KMS-11 (cell line): Measurements from ENCODE around the gene CBR4.
"Not testable (repeated sequence)": the region's sequence is repeated elsewhere in the genome, so short reads cannot be mapped to it uniquely, and the experiment has no call there.

Source experiments
- H2AFZ ChIP-seq: fragments of 200-600 bp; sonication (generic); 2 replicates; pipeline ENCODE4 v1.6.1; 2016; ENCODE audit warnings: antibody characterized with exemption, mixed run types, low read depth
- H3K27ac ChIP-seq: fragments of 200-600 bp; sonication (generic); 2 replicates; pipeline ENCODE4 v1.6.1; 2016; ENCODE audit warnings: mild to moderate bottlenecking, mixed run types
- H3K27me3 ChIP-seq: fragments of 200-600 bp; sonication (generic); 2 replicates; pipeline ENCODE4 v1.6.1; 2017; ENCODE audit warnings: mild to moderate bottlenecking, low read depth, mixed run types, moderate library complexity; ENCODE audit not compliant: insufficient read depth
- H3K36me3 ChIP-seq: fragments of 200-600 bp; sonication (generic); 2 replicates; pipeline ENCODE4 v1.6.1; 2017; ENCODE audit warnings: mild to moderate bottlenecking, mixed run types; ENCODE audit not compliant: insufficient read depth
- H3K4me1 ChIP-seq: fragments of 200-600 bp; sonication (generic); 2 replicates; pipeline ENCODE4 v1.6.1; 2016; ENCODE audit warnings: mild to moderate bottlenecking, low read depth, mixed run types; ENCODE audit not compliant: poor library complexity, severe bottlenecking
- H3K4me2 ChIP-seq: fragments of 200-600 bp; sonication (generic); 2 replicates; pipeline ENCODE4 v1.7.0; 2016; ENCODE audit warnings: mild to moderate bottlenecking, mixed run types
- H3K4me3 ChIP-seq: fragments of 200-600 bp; sonication (generic); IDR thresholded peaks from 2 replicates; pipeline ENCODE4 v1.6.1; 2017; ENCODE audit warnings: low read depth, low read length, mixed read lengths; ENCODE audit not compliant: insufficient read depth
- H3K79me2 ChIP-seq: fragments of 200-600 bp; sonication (generic); 2 replicates; pipeline ENCODE4 v1.6.1; 2016; ENCODE audit warnings: low read depth, mixed run types; ENCODE audit not compliant: insufficient read depth
- H3K9ac ChIP-seq: fragments of 200-600 bp; sonication (generic); 2 replicates; pipeline ENCODE4 v1.6.1; 2016; ENCODE audit warnings: mild to moderate bottlenecking, mixed run types
- H4K20me1 ChIP-seq: fragments of 200-600 bp; sonication (generic); 2 replicates; pipeline ENCODE4 v1.6.1; 2016; ENCODE audit warnings: mild to moderate bottlenecking, mixed run types; ENCODE audit not compliant: insufficient read depth
- TF ChIP-seq, protein P1 (sequence below): fragments of 200-600 bp; sonication (generic); conservative IDR thresholded peaks from 2 replicates; pipeline ENCODE4 v1.6.1; 2017; ENCODE audit warnings: low read depth, mild to moderate bottlenecking, antibody characterized with exemption, low read length, moderate library complexity, mixed read lengths

The CBR4 gene

DNA sequence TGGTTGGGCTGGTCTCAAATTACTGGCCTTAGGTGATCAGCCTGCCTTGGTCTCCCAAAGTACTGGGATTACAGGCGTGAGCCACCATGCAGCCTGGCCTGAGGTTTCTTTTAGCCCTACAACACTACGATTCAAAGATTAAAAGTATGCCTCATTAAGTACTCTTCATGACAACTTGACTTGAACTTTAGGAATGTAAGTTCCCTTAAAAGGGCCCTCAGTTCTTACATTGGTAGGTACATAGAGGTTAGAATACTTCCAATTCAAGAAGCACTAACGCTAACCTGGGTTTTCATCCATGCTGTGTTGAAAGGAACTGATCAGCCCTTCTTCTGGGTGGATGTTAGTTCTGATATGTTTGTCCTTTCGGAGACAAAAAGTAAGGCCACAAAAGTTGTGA is 15.1 kb downstream of the CBR4 start:
- H3K36me3 ChIP-seq: no peaks in the 10 kb centered on the region
- TF ChIP-seq, protein P1, sequence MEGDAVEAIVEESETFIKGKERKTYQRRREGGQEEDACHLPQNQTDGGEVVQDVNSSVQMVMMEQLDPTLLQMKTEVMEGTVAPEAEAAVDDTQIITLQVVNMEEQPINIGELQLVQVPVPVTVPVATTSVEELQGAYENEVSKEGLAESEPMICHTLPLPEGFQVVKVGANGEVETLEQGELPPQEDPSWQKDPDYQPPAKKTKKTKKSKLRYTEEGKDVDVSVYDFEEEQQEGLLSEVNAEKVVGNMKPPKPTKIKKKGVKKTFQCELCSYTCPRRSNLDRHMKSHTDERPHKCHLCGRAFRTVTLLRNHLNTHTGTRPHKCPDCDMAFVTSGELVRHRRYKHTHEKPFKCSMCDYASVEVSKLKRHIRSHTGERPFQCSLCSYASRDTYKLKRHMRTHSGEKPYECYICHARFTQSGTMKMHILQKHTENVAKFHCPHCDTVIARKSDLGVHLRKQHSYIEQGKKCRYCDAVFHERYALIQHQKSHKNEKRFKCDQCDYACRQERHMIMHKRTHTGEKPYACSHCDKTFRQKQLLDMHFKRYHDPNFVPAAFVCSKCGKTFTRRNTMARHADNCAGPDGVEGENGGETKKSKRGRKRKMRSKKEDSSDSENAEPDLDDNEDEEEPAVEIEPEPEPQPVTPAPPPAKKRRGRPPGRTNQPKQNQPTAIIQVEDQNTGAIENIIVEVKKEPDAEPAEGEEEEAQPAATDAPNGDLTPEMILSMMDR: no peak
- no peak overlapping the region for H3K4me3 ChIP-seq
- H3K4me1 ChIP-seq: peaks cover 2% of the 10 kb centered on the region
- H3K79me2 ChIP-seq: no peaks in the 10 kb centered on the region
- no peak overlapping the region for H3K9ac ChIP-seq
- H3K4me2 ChIP-seq: no peak overlapping the region
- H2AFZ ChIP-seq: no peak overlapping the region
- no peaks in the 10 kb centered on the region for H4K20me1 ChIP-seq
- no peaks in the 10 kb centered on the region for H3K27me3 ChIP-seq
- no peak overlapping the region for H3K27ac ChIP-seq

DNA sequence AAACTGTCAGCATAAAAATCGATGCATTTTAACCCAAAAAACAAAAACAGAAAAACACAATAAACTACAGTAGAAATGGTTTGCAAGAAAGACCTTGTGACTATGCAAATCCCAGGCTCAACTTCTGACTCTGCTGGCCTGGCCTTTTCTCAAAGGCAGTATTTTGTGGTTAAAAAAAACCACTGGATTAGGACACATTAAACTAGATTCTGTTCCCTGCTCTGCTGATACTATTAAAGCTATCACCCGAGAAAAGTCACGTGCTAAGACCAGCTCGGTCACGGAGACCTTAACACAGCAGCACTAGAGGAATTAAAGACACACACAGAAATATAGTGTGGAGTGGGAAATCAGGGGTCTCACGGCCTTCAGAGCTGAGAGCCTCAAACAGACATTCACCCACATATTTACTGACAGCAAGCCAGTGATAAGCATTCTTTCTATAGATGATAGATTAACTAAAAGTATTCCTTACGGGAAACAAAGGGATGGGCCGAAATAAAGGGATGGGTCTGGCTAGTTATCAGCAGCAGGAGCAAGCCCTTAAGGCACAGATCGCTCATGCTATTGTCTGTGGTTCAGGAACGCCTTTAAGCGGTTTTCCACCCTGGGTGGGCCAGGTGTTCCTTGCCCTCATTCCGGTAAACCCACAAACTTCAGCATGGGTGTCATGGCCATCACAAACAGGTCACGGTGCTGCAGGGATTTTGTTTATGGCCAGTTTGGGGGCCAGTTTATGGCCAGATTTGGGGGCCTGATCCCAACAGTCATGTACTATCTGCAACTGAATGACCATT is 16.1 kb downstream of the CBR4 start:
- Histone ChIP-seq H3K27ac (no peak overlapping the region), H3K4me1 (peaks cover 2% of the 10 kb centered on the region), H2AFZ (no peak overlapping the region), H3K9ac (no peak overlapping the region), H4K20me1 (no peaks in the 10 kb centered on the region), H3K27me3 (no peaks in the 10 kb centered on the region), H3K79me2 (no peaks in the 10 kb centered on the region), H3K36me3 (no peaks in the 10 kb centered on the region), H3K4me3 (no peak overlapping the region), H3K4me2 (no peak overlapping the region)
- TF ChIP-seq, protein P1: no peak

DNA sequence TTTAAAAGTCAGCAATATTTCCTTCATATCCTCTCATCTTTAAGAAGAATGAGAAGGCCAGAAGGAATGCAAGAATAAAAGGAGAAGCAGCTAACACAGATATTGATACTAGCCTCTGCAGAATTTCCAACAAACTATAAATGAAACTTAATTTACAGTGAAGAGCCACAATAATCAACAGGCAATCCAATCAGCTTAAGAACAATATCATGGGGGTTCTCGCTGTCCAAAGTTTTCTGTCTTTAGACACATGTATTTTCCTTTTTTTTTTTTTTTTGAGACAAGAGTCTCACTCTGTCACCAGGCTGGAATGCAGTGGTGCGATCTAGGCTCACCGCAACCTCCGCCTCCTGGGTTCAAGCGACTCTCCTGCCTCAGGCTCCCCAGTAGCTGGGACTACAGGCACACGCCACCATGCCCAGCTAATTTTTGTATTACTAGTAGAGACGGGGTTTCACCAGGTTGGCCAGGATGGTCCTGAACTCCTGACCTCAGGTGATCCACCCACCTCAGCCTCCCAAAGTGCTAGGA is 17.0 kb downstream of the CBR4 start:
- not testable (repeated sequence) for H3K4me1 ChIP-seq, H3K4me3 ChIP-seq, H3K79me2 ChIP-seq, H3K27ac ChIP-seq, H3K27me3 ChIP-seq, H4K20me1 ChIP-seq, H3K36me3 ChIP-seq, H3K4me2 ChIP-seq, H2AFZ ChIP-seq, H3K9ac ChIP-seq

DNA sequence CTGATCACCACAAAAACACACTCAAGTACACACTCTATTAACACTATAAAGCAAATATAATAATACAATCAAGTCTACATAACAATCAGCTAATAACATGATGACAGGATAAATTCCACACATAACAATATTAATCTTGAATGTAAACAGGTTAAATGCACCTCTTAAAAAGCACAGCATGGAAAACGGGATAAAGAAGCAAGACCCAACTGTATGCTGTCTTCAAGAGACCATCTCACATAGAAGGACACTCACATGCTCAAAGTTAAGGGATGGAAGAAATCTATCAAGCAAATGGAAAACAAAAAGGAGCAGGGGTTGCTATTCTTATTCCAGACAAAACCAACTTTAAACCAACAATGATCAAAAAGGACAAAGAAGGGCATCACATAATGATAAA is 28.1 kb downstream of the CBR4 start:
- Histone ChIP-seq H4K20me1 (no peaks in the 10 kb centered on the region), H3K79me2 (no peaks in the 10 kb centered on the region), H3K4me3 (no peak overlapping the region), H3K4me2 (no peak overlapping the region), H3K36me3 (no peaks in the 10 kb centered on the region), H3K27me3 (no peaks in the 10 kb centered on the region), H3K4me1 (no peaks in the 10 kb centered on the region), H3K9ac (no peak overlapping the region), H2AFZ (no peak overlapping the region), H3K27ac (no peak overlapping the region)
- TF ChIP-seq, protein P1: no peak

DNA sequence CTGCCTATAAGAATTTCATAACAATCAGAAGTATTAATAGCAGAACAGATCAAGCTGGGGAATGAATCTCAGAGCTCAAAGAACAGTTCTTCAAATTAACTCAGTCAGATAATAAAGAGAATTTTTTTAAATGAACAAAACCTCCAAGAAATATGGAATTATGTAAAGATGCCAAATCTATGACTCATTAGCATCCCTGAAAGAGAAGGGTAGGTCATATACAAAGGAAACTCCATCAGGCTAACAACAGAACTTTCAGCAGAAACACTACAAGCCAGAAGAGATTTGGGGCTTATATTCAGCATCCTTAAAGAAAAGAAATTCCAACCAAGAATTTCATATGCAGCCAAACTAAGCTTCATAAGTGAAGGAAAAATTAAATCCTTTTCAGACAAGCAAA is 28.6 kb downstream of the CBR4 start:
- Histone ChIP-seq H3K79me2 (no peaks in the 10 kb centered on the region), H3K4me3 (no peak overlapping the region), H3K27ac (no peak overlapping the region), H3K9ac (no peak overlapping the region), H3K36me3 (no peaks in the 10 kb centered on the region), H3K4me2 (no peak overlapping the region), H2AFZ (no peak overlapping the region), H3K4me1 (no peaks in the 10 kb centered on the region), H4K20me1 (no peaks in the 10 kb centered on the region), H3K27me3 (no peaks in the 10 kb centered on the region)
- TF ChIP-seq, protein P1: no peak
